ENCODE measurements around the gene HEATR5B.
A peak's percentile ranks its signal among the peaks of the same experiment; 100 is the strongest.

Gene HEATR5B

DNA sequence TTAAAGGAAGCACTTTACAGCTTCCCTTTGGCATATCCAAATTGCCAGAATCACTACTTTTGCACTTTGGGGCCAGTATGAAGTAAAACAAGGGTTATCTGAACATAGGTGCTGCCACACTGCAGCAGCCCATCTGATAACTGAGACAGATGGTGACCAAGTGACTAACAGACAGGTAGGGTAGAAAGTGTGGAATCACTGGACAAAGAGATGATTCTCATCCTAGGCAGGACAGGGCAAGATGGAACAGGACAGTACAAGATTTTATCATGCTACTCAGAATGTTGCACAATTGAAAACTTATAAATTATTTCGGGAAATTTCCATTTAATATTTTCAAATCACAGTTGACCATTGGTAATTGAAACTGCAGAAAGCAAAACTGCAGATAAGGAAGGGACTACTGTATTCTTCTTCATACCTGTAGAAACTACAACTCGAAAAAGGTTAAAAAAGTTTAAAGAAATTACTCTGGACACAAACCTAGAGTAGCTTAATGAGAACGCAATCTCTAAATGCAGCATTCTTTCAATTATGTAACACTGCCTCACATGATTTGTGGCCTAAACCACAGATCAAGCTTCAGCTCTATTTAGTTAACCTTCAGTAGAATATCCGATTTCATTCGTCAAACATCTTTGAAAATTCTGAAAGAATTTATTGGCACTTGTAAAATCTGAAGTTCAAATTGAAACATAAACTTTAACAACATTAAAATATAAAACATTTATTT is 31.4 kb downstream of the HEATR5B start:
- TF ChIP-seq, protein P1, sequence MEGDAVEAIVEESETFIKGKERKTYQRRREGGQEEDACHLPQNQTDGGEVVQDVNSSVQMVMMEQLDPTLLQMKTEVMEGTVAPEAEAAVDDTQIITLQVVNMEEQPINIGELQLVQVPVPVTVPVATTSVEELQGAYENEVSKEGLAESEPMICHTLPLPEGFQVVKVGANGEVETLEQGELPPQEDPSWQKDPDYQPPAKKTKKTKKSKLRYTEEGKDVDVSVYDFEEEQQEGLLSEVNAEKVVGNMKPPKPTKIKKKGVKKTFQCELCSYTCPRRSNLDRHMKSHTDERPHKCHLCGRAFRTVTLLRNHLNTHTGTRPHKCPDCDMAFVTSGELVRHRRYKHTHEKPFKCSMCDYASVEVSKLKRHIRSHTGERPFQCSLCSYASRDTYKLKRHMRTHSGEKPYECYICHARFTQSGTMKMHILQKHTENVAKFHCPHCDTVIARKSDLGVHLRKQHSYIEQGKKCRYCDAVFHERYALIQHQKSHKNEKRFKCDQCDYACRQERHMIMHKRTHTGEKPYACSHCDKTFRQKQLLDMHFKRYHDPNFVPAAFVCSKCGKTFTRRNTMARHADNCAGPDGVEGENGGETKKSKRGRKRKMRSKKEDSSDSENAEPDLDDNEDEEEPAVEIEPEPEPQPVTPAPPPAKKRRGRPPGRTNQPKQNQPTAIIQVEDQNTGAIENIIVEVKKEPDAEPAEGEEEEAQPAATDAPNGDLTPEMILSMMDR (conservative IDR thresholded peaks at IDR 0.05; ENCODE audit: low read length) = no peak

DNA sequence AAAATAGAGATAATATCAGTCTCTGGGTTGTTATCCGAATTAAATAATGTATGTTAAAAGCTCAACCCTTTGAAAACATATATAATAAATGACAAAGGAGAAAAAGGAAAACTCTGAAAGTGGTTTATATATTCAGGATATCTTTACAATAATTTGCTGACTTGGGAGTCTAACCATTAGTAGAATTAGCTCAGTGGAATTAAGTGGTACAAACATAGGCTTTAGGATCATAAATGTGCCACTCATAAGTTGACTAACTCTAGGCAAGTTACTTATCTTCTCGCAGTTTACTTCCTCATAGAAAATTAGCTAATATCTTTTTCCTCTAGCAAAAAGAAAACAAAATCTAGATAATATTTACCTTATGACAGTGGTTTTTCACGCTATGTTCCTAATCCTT is 44.6 kb downstream of the HEATR5B start:
- TF ChIP-seq, protein P1 (conservative IDR thresholded peaks at IDR 0.05; ENCODE audit: low read length) = no peak
- no peak overlapping the region for H3K4me3 ChIP-seq (ENCODE audit: low read length)
- no peak for DNase-seq (ENCODE audit: low read depth)

More for the DNA sequence above, 31.4 kb downstream of the HEATR5B start:
- no peak for DNase-seq (ENCODE audit: low read depth)
- no peak overlapping the region for H3K4me3 ChIP-seq (ENCODE audit: low read length)

DNA sequence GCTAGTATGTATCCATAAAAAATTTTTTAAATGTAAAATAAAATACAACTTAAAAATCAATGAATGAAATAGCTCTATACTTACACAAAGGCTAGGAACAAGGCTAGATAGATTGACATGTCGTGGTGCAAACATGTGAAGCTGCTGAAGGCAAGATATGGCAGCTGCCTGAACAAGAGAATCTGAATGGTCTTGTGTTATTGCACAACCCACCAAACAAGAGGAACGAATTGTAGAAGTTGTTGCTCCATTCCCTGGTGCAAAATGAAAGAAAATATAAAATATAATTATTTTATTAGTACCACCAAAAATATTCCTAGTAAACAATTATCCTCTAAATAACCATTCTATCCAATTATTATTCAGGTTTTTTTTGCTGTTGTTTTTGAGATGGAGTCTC is 46.4 kb downstream of the HEATR5B start:
- no peak overlapping the region for H3K4me3 ChIP-seq (ENCODE audit: low read length)
- DNase-seq (ENCODE audit: low read depth) = no peak
- TF ChIP-seq, protein P1 (conservative IDR thresholded peaks at IDR 0.05; ENCODE audit: low read length) = no peak

DNA sequence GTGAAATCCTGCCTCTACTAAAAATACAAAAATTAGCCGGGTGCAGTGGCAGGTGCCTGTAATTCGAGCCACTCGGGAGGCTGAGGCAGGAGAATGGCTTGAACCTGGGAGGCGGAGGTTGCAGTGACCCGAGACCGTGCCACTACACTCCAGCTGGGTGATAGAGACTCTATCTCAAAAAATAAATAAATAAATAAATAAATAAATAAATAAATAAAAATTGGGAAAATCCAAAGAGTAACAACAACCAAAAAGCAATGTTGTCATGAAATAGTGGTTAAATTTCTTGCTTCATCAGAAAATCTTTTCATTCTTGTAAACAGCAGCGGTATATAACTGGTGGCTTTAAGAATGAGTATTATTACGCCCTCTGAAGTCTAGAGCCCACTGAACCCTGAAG is 54.4 kb downstream of the HEATR5B start:
- DNase-seq (ENCODE audit: low read depth) = no peak
- TF ChIP-seq, protein P1 (conservative IDR thresholded peaks at IDR 0.05; ENCODE audit: low read length) = no peak

DNA sequence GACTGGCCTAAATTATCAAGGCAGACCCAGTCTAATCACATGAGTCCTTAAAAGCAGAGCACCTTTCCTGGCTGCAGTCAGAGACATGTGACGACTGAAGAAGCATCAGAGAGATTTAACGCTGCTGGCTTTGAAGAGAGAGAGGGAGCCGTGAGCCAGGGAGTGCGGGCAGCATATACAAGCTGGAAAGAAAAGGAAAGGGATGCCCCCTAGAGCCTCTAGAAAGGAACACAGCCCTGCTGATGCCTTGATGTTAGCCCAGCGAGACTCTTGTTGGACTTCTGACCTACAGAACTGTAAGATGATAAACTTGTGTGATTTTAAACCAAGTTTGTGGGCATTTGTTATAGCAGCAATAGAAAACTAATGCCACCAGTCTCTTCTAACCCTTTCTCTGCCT is 58.1 kb downstream of the HEATR5B start:
- no peak overlapping the region for H3K4me3 ChIP-seq (ENCODE audit: low read length)
- no peak for DNase-seq (ENCODE audit: low read depth)
- TF ChIP-seq, protein P1 (conservative IDR thresholded peaks at IDR 0.05; ENCODE audit: low read length) = no peak

More for the DNA sequence above, 54.4 kb downstream of the HEATR5B start:
- no peak overlapping the region for H3K4me3 ChIP-seq (ENCODE audit: low read length)

DNA sequence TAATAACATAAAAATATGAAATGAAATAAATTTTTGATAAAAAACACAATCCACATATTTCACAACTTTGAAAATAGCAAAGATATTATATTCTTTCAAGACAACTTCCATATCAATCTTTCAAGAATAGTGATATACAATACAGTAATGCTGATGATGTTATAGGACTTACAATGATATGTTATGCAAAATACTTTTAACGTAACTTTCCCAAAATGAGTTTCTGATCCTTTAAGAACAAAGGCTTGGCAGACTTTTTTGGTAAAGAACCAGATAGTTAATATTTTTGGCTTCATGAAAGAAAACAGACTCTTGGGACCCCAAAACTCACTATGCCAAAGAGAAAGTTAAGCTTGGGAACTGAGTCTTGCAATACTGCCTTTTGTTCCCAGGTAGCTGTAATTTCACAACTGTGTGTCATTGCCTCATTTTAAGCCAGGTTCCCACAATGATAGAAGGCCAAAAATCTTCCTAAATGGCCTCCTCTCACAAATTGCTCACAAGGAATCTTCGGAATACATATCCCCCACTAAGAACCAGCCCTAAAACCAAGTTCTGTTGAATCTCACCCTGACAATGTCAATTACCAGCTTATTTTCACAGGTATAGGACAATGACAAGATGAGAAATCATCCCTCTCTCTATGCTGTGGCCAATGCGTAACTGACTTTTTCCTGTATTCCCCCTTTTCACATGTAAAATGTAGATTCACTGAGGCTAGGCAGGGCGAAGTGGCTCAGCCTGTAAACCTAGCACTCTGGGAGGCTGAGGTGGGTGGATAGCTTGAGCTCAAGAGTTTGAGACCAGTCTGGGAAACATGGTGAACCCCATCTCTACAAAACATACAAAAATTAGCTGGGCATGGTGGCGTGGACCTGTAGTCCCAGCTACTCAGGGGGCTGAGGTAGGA is 63.0 kb downstream of the HEATR5B start:
- no peak overlapping the region for H3K4me3 ChIP-seq (ENCODE audit: low read length)
- TF ChIP-seq, protein P1 (conservative IDR thresholded peaks at IDR 0.05; ENCODE audit: low read length) = no peak
- DNase-seq (ENCODE audit: low read depth) = peak; percentile 9

All from AG10803 (cell line).